ENCODE results near the gene STRN4.

GRCh38 chr19:46741447-46741846, 4.8 kb downstream of the STRN4 start:
- no peak for TF ChIP-seq CTCF (IDR thresholded peaks at IDR 0.05; ENCODE audit: insufficient read depth, low read length)
- no peak for TF ChIP-seq POLR2AphosphoS5 (IDR thresholded peaks at IDR 0.05; ENCODE audit: low read depth)
- no peak for TF ChIP-seq GABPA (IDR thresholded peaks at IDR 0.05; ENCODE audit: low read depth)
- TF ChIP-seq REST (IDR thresholded peaks at IDR 0.05; ENCODE audit: insufficient replicate concordance, low read depth) = no peak
- TF ChIP-seq SPI1 (IDR thresholded peaks at IDR 0.05; ENCODE audit: borderline replicate concordance, low read depth) = no peak
